Choroid plexus epithelial cell (primary cell): Measurements from ENCODE around the gene MAP2K5.

ENCODE experiments used
- DNase-seq: peaks from one replicate; pipeline ENCODE4 v3.0.0-alpha.2; 2010; ENCODE audit warnings: low read depth
- H3K4me3 ChIP-seq: 2 replicates; pipeline ENCODE4 v1.5.1; 2011; ENCODE audit warnings: low read depth, mild to moderate bottlenecking, control low read depth, low read length, moderate library complexity
- TF ChIP-seq, protein P1 (sequence below): conservative IDR thresholded peaks from 2 replicates; pipeline ENCODE4 v1.5.1; 2011; ENCODE audit warnings: low read depth, mild to moderate bottlenecking, control low read depth, inconsistent platforms, low read length, moderate library complexity

MAP2K5 gene

DNA sequence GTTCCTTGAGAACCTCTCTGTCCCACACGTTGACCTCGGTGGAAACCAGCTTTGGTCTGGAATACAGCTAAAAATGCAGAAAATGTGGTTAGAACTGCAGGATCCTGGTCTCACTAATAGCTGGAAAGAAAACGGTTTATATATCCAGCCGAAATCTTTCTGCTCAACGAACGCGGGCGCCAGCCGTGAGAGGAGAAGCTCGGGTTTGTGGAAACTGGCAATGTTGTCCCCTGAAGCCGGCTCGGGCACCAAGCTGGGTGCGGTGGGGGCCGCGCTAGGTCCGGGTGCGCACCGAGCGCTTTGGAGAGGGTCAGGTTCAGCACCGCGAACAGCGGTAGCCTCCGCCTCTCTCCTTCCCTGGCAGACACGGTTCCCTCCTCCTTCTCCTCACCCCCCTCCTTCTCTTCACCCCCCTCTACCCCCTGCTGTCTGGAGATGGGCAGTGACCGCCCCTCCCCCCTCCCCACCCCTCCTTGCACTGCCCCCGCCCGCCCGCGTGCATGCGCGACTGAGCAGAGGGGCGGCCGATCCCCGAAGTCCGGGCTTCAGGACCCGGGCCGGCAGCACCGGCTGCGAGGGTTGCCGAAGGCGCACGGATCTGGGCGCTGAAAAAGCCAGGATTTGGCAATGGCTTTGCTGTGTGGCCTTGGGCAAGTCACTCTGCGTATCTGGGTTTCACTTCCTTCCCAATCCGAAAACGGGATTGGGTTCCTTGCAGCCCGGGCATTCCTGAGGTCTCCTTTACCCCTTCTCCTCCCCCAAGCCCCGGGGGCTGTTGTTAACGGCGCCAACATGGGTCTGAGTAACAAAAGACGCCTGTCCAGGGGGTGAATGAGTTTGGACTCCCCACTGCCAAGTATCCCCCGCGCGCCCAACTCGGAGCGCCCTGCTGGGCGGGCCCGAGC is 282.7 kb downstream of the MAP2K5 start, which contains the start of gene SKOR1:
SKOR1 (plus strand) TSS at position 534 of the 905 bp plus-strand sequence; CDS start at position 628, 94 bp downstream.
- DNase-seq: peak; percentile 55
- no peak within 1 kb of the TSS for H3K4me3 ChIP-seq
- TF ChIP-seq, protein P1, sequence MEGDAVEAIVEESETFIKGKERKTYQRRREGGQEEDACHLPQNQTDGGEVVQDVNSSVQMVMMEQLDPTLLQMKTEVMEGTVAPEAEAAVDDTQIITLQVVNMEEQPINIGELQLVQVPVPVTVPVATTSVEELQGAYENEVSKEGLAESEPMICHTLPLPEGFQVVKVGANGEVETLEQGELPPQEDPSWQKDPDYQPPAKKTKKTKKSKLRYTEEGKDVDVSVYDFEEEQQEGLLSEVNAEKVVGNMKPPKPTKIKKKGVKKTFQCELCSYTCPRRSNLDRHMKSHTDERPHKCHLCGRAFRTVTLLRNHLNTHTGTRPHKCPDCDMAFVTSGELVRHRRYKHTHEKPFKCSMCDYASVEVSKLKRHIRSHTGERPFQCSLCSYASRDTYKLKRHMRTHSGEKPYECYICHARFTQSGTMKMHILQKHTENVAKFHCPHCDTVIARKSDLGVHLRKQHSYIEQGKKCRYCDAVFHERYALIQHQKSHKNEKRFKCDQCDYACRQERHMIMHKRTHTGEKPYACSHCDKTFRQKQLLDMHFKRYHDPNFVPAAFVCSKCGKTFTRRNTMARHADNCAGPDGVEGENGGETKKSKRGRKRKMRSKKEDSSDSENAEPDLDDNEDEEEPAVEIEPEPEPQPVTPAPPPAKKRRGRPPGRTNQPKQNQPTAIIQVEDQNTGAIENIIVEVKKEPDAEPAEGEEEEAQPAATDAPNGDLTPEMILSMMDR: no peak

DNA sequence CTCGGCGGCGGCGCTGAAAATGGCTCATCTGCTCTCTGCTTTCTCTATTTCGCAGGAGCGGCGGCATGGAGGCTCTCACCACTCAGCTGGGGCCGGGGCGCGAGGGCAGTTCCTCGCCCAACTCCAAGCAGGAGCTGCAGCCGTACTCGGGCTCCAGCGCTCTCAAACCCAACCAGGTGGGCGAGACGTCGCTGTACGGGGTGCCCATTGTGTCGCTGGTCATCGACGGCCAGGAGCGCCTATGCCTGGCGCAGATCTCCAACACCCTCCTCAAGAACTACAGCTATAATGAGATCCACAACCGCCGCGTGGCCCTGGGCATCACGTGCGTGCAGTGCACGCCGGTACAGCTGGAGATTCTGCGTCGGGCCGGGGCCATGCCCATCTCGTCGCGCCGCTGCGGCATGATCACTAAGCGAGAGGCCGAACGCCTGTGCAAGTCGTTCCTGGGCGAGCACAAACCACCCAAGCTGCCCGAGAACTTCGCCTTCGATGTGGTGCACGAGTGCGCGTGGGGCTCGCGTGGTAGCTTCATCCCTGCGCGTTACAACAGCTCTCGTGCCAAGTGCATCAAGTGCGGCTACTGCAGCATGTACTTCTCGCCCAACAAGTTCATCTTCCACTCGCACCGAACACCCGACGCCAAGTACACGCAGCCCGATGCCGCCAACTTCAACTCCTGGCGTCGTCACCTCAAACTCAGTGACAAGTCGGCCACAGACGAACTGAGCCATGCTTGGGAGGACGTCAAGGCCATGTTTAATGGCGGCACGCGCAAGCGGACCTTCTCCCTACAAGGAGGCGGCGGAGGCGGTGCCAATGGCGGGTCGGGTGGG is 283.6 kb downstream of the MAP2K5 start:
- DNase-seq: no peak
- TF ChIP-seq, protein P1: no peak
- H3K4me3 ChIP-seq: no peak overlapping the region

DNA sequence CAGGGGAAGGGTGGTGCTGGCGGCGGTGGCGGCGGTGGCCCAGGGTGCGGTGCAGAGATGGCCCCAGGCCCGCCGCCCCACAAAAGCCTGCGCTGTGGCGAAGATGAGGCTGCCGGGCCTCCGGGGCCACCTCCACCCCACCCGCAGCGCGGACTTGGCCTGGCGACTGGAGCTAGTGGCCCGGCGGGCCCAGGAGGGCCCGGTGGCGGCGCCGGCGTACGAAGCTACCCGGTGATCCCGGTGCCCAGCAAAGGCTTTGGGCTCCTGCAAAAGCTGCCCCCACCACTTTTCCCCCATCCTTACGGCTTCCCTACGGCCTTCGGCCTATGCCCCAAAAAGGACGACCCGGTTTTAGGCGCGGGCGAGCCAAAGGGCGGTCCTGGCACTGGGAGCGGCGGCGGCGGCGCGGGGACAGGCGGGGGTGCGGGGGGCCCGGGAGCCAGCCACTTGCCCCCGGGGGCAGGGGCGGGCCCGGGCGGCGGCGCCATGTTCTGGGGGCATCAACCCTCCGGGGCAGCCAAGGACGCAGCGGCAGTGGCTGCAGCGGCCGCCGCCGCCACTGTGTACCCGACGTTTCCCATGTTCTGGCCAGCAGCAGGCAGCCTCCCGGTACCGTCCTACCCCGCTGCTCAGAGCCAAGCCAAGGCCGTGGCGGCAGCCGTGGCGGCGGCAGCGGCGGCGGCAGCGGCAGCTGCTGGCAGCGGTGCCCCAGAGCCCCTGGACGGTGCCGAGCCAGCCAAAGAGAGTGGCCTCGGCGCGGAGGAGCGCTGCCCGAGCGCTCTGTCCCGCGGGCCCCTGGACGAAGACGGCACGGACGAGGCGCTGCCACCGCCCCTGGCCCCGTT is 284.4 kb downstream of the MAP2K5 start:
- no peak overlapping the region for H3K4me3 ChIP-seq
- TF ChIP-seq, protein P1: no peak
- DNase-seq: no peak

DNA sequence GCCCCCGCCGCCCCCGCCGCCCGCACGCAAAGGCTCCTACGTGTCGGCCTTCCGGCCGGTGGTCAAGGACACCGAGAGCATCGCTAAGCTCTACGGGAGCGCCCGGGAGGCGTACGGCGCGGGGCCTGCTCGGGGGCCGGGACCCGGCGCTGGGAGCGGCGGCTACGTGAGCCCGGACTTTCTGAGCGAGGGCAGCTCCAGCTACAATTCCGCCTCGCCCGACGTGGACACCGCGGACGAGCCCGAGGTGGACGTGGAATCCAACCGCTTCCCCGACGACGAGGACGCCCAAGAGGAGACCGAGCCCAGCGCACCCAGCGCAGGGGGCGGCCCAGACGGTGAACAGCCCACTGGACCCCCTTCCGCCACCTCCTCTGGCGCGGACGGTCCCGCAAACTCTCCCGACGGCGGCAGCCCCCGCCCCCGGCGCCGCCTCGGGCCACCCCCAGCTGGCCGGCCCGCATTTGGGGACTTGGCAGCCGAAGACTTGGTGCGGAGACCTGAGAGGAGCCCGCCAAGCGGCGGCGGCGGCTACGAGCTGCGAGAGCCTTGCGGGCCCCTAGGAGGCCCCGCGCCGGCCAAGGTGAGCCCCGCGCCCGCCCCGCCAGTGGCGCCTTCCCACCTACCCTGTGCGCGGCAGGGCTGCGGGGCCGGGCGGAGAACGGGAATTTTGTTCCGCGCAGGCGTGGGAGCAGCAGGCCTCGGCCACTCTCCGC is 285.2 kb downstream of the MAP2K5 start:
- no peak for DNase-seq
- TF ChIP-seq, protein P1: no peak
- H3K4me3 ChIP-seq: no peak overlapping the region

DNA sequence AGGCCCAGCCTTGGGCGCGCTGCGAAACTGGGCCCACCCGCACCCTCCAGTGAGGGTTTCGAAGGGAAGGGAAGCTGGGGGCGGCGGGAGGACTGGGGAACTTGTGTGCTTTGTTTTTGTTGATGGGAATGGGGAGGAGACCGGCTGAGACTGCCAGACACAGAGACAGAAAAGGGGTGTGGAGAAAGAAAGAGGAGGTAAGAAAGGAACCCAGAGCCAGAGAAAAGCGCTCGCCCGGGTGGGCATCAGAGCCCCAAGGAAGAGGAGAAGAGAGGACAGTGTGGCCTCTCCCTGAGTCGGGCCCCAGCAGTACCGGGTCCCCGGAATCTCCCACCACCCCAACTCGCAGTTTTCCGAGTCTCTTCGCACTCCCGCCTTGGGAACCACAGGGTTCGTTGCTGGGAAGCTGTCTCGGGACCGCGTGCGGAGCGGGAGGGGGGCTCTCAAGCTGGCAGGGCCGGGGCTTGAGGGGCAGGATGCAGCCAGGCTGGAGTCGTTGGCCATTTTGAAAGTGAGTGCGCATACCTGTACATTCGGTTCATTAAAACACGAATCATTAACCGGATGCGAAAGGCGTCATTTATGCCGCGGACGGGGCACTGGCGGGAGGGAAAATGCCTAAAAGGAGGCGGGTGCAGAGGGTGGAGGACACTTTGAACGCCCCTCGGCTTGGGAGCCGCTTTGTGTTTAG is 285.9 kb downstream of the MAP2K5 start:
- TF ChIP-seq, protein P1: no peak
- DNase-seq: no peak

More for the DNA sequence above, 285.9 kb downstream of the MAP2K5 start:
- no peak overlapping the region for H3K4me3 ChIP-seq
